Esophagus squamous epithelium (tissue), 5 donors: ENCODE results near the gene STX8. TPM values are rescaled to one million over a fixed set of nuclear protein-coding genes. Genes with fewer than 3 reads are reported as not detected.
"Not testable (repeated sequence)": the region's sequence is repeated elsewhere in the genome, so short reads cannot be mapped to it uniquely, and the experiment has no call there.

Experiments used
- DNase-seq: peaks from one replicate; lab custom pipeline; 2025; lab: John Stamatoyannopoulos, UW
- H3K27ac ChIP-seq, 4 donors: fragments of 200-600 bp; sonication (generic); one replicate each; pipeline ENCODE4 v1.5.1; 2016 to 2019; ENCODE audit warnings: mild to moderate bottlenecking in 1 of 4
- H3K27me3 ChIP-seq, 4 donors: fragments of 200-600 bp; sonication (generic); 1 replicate in 3 of 4; 2 replicates in 1 of 4; pipeline versions ENCODE4 v1.5.1 to v1.6.0; 2017 to 2021; ENCODE audit warnings: antibody characterized with exemption in 1 of 4
- H3K36me3 ChIP-seq, 3 donors: fragments of 200-600 bp; sonication (generic); one replicate each; pipeline ENCODE4 v1.5.1; 2016 to 2019
- H3K4me1 ChIP-seq, 3 donors: fragments of 200-600 bp; sonication (generic); one replicate each; pipeline ENCODE4 v1.5.1; 2017 to 2019
- H3K4me3 ChIP-seq, 4 donors: fragments of 200-600 bp; sonication (generic); 1 replicate in 3 of 4; 2 replicates in 1 of 4; pipeline ENCODE4 v1.5.1; 2016 to 2019; ENCODE audit warnings: mild to moderate bottlenecking in 2 of 4, moderate library complexity in 1 of 4
- H3K9me3 ChIP-seq, 3 donors: fragments of 200-600 bp; sonication (generic); one replicate each; pipeline ENCODE4 v1.5.1; 2016 to 2019
- POLR2A ChIP-seq, 4 donors: fragments of 450-650 bp; IDR thresholded peaks; one replicate each; pipeline ENCODE4 v1.6.1; 2017; ENCODE audit warnings: antibody characterized with exemption in 4 of 4, mild to moderate bottlenecking in 4 of 4, moderate library complexity in 3 of 4
- WGBS, 2 donors: methylation state at CpG; one replicate each; pipeline ENCODE4 v1.1.5; 2018; 5-methylcytosine and 5-hydroxymethylcytosine counted together
- intact Hi-C: fragments of 100-400 bp; cut with DNase I; formaldehyde crosslinking; loops from one replicate; pipeline ENCODE4 v1.15.0; 2022
- total RNA-seq, 4 donors: library from RNA; depleted of rRNA; stranded (reverse); fragments of >200 nt; gene quantifications; one replicate each; pipeline ENCODE4 v1.1.0, GENCODE V29; 2016
- TF ChIP-seq, protein P1 (sequence below), 6 experiments: fragments of 450-650 bp in 4 of 6; fragments of 200-600 bp in 2 of 6; sonication (generic) in 2 of 6; IDR thresholded peaks; one replicate each; pipeline ENCODE4 v1.5.1; 2016 to 2019; ENCODE audit warnings: antibody characterized with exemption in 6 of 6, mild to moderate bottlenecking in 4 of 6, moderate library complexity in 4 of 6
- donor health status: DM: yes; HTN: yes; CAD: no.

Gene STX8
- total RNA-seq, 4 donors from 2014 or later: 31.8 to 66.4 (median 46.5) TPM

DNA sequence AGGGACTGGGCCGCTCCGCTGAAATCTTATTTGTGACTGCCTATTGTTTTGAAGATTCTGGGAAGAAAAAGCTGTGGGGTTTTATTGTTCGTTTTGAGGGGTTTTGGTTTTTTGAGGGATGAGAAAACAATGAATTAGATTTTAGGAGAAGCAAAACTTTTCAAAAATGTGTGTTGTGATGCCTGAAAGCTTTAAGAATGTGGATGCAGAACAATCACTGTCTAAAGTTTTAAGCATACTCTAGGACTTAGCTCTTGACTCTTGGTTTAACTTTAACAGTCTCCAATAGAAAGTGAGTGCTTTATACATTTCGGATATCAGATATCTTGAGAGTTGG, 1.7 kb upstream of the STX8 start:
- Histone ChIP-seq H3K27me3 (no peaks in the 10 kb centered on the region), H3K27ac (no peak overlapping the region), H3K4me3 (peak overlapping the region in 1 of 4 donors; percentile 85), H3K36me3 (no peaks in the 10 kb centered on the region), H3K4me1 (peaks cover 7 to 38% (median 17%) of the 10 kb centered on the region in 3 donors), H3K9me3 (no peaks in the 10 kb centered on the region)
- no peak for TF ChIP-seq POLR2A (IDR thresholded peaks at IDR 0.05)
- TF ChIP-seq, protein P1, sequence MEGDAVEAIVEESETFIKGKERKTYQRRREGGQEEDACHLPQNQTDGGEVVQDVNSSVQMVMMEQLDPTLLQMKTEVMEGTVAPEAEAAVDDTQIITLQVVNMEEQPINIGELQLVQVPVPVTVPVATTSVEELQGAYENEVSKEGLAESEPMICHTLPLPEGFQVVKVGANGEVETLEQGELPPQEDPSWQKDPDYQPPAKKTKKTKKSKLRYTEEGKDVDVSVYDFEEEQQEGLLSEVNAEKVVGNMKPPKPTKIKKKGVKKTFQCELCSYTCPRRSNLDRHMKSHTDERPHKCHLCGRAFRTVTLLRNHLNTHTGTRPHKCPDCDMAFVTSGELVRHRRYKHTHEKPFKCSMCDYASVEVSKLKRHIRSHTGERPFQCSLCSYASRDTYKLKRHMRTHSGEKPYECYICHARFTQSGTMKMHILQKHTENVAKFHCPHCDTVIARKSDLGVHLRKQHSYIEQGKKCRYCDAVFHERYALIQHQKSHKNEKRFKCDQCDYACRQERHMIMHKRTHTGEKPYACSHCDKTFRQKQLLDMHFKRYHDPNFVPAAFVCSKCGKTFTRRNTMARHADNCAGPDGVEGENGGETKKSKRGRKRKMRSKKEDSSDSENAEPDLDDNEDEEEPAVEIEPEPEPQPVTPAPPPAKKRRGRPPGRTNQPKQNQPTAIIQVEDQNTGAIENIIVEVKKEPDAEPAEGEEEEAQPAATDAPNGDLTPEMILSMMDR (IDR thresholded peaks at IDR 0.05): no peak
- intact Hi-C loops: no loop called here
- 15 to 25% methylated on average over 4 of the region's 4 CpGs for whole genome bisulfite sequencing, 2 donors
- no peak for DNase-seq

- Histone ChIP-seq H3K36me3 (no peaks in the 10 kb centered on the region), H3K27me3 (no peaks in the 10 kb centered on the region), H3K27ac (peak within 1 kb of the TSS; percentile 60 to 73 (median 66)), H3K4me3 (peak within 1 kb of the TSS; percentile 68 to 85 (median 77)), H3K9me3 (no peaks in the 10 kb centered on the region), H3K4me1 (peaks cover 7 to 38% (median 17%) of the 10 kb centered on the region in 3 donors)
- DNase-seq: no peak
- no peak for TF ChIP-seq POLR2A (IDR thresholded peaks at IDR 0.05)
- TF ChIP-seq, protein P1 (IDR thresholded peaks at IDR 0.05): peak in 5 of 6 experiments; percentile 36 to 59 (median 48)
- WGBS, 2 donors: 4 to 6% methylated on average over 13 to 21 of the region's 38 CpGs
- intact Hi-C loops: no loop called here
Observed at GRCh38 chr17:9576521-9577372, 1.1 kb upstream of the STX8 start, which contains the start of gene CFAP52. Gene CFAP52, plus strand, starts transcription at chr17:9576642. Its CDS starts 54 bp downstream, at chr17:9576696.

DNA sequence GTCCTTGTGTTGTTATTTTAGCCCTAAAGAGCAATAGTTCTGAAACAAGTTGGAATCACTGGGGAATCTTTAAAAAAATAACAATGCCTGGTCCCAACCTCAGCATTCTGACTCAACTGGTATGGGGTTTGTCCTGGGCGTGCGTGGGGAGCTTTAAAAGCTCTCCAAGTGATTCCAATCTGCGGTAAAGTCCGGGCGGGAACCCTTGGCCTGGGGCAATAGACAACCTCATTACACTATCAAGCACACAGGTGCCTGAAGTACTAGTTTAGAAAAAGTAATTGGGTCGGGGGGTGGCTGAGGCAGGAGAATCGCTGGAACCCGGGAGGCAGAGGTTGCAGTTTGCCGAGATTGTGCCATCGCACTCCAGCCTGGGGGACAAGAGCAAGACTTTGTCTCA, 4.4 kb downstream of the STX8 start:
- Histone ChIP-seq H3K27ac (no peak overlapping the region), H3K27me3 (no peaks in the 10 kb centered on the region), H3K36me3 (peaks cover 0 to 39% (median 10%) of the 10 kb centered on the region in 3 donors), H3K4me3 (no peak overlapping the region), H3K9me3 (no peaks in the 10 kb centered on the region), H3K4me1 (peaks cover 0 to 26% (median 10%) of the 10 kb centered on the region in 3 donors)
- 81 to 97% methylated on average over 7 to 8 of the region's 10 CpGs for WGBS, 2 donors
- intact Hi-C loops: no loop called here
- no peak for TF ChIP-seq POLR2A (IDR thresholded peaks at IDR 0.05)
- TF ChIP-seq, protein P1 (IDR thresholded peaks at IDR 0.05): no peak
- DNase-seq: no peak

DNA sequence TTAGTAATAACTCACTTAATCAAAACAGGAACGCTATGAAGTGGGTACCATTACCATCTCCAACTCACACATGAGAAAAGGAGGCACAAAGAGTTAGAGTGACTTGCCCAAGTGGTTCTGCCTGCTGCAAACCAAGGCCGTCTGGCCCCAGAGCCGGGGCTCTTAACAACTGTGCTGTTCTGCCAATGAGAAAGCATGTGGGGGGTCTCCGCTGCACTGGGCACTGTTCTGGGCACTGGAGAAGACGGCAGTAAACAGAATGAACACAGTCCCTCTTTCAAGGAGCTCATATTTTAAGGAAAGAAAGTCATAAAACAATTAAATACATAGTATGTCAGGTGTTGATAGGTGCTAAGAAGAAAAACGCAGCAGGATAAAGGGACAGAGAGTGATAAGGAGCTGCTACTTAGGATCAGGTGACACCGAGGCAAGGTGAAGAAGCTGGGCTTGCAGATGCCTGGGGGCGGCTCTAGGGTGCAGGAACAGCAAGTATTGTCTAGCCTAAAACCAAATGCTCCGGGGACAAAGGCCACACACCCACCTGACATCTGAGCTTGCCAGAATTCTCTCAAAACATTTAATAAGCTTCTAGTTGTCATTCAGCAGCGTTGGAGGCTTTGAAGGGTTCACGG, 6.5 kb downstream of the STX8 start:
- WGBS, 2 donors: 84 to 89% methylated on average over 10 to 11 of the region's 11 CpGs
- no peaks in the 10 kb centered on the region for H3K9me3 ChIP-seq
- H3K27me3 ChIP-seq: no peaks in the 10 kb centered on the region
- H3K4me3 ChIP-seq: no peak overlapping the region
- no peak for TF ChIP-seq POLR2A (IDR thresholded peaks at IDR 0.05)
- TF ChIP-seq, protein P1 (IDR thresholded peaks at IDR 0.05): no peak
- no peak for DNase-seq
- H3K27ac ChIP-seq: no peak overlapping the region
- intact Hi-C loops: no loop called here
- peaks cover 0 to 8% (median 4%) of the 10 kb centered on the region in 3 donors for H3K4me1 ChIP-seq
- H3K36me3 ChIP-seq: peaks cover 0 to 40% (median 10%) of the 10 kb centered on the region in 3 donors

DNA sequence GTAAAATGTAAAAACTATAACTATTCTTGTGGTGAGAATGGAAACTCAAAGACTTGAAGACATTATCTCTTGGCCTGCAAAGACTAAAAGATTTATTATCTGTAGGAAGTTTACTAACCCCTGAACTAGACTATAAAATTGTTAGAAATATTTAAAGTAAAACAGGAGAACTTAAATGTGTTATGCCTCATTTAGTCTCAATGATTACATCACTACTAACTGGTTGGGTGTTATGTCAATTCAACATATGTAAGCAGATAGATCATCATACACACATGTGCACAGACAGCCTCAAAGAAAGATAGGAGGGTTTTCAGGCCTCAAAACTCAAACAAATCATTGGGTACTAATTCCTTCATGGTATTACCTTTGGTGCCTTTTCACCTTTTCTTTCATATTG, 7.6 kb downstream of the STX8 start:
- TF ChIP-seq, protein P1 (IDR thresholded peaks at IDR 0.05): no peak
- no peak for TF ChIP-seq POLR2A (IDR thresholded peaks at IDR 0.05)
- Histone ChIP-seq H3K27ac (no peak overlapping the region), H3K4me1 (no peaks in the 10 kb centered on the region), H3K36me3 (peaks cover 0 to 40% (median 10%) of the 10 kb centered on the region in 3 donors), H3K4me3 (no peak overlapping the region), H3K27me3 (no peaks in the 10 kb centered on the region), H3K9me3 (no peaks in the 10 kb centered on the region)
- DNase-seq: no peak
- intact Hi-C loops: no loop called here

DNA sequence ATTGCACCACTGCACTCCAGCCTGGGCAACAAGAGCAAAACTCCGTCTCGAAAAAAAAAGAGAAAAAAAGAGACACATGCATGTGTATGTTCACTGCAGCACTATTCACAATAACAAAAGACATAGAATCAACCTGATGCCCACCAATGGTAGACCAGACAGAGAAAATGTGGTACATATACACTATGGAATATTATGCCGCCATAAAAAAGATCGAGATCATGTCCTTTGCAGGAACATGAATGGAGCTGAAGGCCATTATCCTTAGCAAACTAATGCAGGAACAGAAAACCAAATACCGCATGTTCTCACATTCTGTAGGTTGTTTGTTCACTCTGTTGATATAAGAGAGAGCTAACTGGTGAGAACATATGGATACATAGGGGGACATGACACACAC, 8.9 kb downstream of the STX8 start:
- 89 to 97% methylated on average over 5 of the region's 5 CpGs for WGBS, 2 donors
- intact Hi-C loops: not testable (repeated sequence)

More for the DNA sequence above, 8.9 kb downstream of the STX8 start:
- peaks cover 0 to 40% (median 10%) of the 10 kb centered on the region in 3 donors for H3K36me3 ChIP-seq
- H3K4me3 ChIP-seq, H3K4me1 ChIP-seq, DNase-seq, H3K9me3 ChIP-seq, H3K27ac ChIP-seq, H3K27me3 ChIP-seq: not testable (repeated sequence)
